ENCODE data around the gene ZNF385A.
A peak's percentile ranks its signal among the peaks of the same experiment; 100 is the strongest.

The ZNF385A gene

GRCh38 chr12:54383041-54383609 is 1.4 kb downstream of the ZNF385A start (continued):
- TF ChIP-seq PRDM10 (tag by site-specific recombination; IDR thresholded peaks at IDR 0.05) (peak; percentile 80), BCL6B (tag by site-specific recombination; IDR thresholded peaks at IDR 0.05) (0 out of 2 replicates have a peak, but pooled peaks have one; percentile 7), SP2 (tag by site-specific recombination; IDR thresholded peaks at IDR 0.05) (peak; percentile 58), ZNF214 (tag by site-specific recombination; IDR thresholded peaks at IDR 0.05; ENCODE audit: borderline replicate concordance) (no peak), SCRT2 (tag by site-specific recombination; IDR thresholded peaks at IDR 0.05) (peak; percentile 93)
- TF ChIP-seq, protein P1, sequence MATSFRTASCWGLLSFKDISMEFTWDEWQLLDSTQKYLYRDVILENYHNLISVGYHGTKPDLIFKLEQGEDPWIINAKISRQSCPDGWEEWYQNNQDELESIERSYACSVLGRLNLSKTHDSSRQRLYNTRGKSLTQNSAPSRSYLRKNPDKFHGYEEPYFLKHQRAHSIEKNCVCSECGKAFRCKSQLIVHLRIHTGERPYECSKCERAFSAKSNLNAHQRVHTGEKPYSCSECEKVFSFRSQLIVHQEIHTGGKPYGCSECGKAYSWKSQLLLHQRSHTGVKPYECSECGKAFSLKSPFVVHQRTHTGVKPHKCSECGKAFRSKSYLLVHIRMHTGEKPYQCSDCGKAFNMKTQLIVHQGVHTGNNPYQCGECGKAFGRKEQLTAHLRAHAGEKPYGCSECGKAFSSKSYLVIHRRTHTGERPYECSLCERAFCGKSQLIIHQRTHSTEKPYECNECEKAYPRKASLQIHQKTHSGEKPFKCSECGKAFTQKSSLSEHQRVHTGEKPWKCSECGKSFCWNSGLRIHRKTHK (tag by site-specific recombination; IDR thresholded peaks at IDR 0.05) = no peak

GRCh38 chr12:54381136-54381535 is 3.4 kb downstream of the ZNF385A start:
- no peak for TF ChIP-seq WT1 (tag by site-specific recombination; IDR thresholded peaks at IDR 0.05)
- TF ChIP-seq, protein P2, sequence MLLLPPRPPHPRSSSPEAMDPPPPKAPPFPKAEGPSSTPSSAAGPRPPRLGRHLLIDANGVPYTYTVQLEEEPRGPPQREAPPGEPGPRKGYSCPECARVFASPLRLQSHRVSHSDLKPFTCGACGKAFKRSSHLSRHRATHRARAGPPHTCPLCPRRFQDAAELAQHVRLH (tag by site-specific recombination; IDR thresholded peaks at IDR 0.05) = peak; percentile 51; the same call in 1 of the 2 replicates
- TF ChIP-seq BCL11A (tag by site-specific recombination; IDR thresholded peaks at IDR 0.05; ENCODE audit: low read depth) = no peak
- CTCF ChIA-PET = interaction anchor here (0.6 to 6.4 kb wide), 33 partner anchors 10 to 1876 kb away, joined by 3 to 85 read pairs (median 5); partner anchors contain the start of gene ITGA5
- H3K4me1 ChIP-seq (ENCODE audit: control insufficient read depth, insufficient read depth, low read length) = peaks cover 6% of the 10 kb centered on the region
- no peak overlapping the region for H3K4me3 ChIP-seq (ENCODE audit: low read depth, low read length)
- H3K27ac ChIP-seq (ENCODE audit: extremely low read depth, low read depth, low read length) = no peak overlapping the region
- no peaks in the 10 kb centered on the region for H3K9me3 ChIP-seq (ENCODE audit: control insufficient read depth, insufficient read depth, low read depth, low read length)
- POLR2A ChIA-PET = interaction anchor here (0.5 to 2.9 kb wide), 3 partner anchors 10 to 101 kb away, joined by 3 to 16 read pairs (median 9); partner anchors contain the start of genes CBX5 and HNRNPA1
- peaks cover 0 to 68% of the 10 kb centered on the region in 2 experiments; a peak in 1 of 3 replicates for H3K36me3 ChIP-seq (ENCODE audit: control insufficient read depth in 2 of 2, insufficient read depth in 1 of 2, low read length in 2 of 2)

GRCh38 chr12:54379398-54380201 is 4.9 kb downstream of the ZNF385A start:
- Histone ChIP-seq H3K36me3 (ENCODE audit: control insufficient read depth in 2 of 2, insufficient read depth in 1 of 2, low read length in 2 of 2) (peaks cover 0 to 81% of the 10 kb centered on the region in 2 experiments; a peak in 1 of 3 replicates), H3K4me1 (ENCODE audit: control insufficient read depth, insufficient read depth, low read length) (peaks cover 6% of the 10 kb centered on the region), H3K27ac (ENCODE audit: extremely low read depth, low read depth, low read length) (no peak overlapping the region; the same call in 1 of the 2 replicates), H3K9me3 (ENCODE audit: control insufficient read depth, insufficient read depth, low read depth, low read length) (no peaks in the 10 kb centered on the region), H3K4me3 (ENCODE audit: low read depth, low read length) (peak overlapping the region; percentile 42)
- POLR2A ChIA-PET = interaction anchor here (0.6 to 2.9 kb wide), 13 partner anchors 9 to 362 kb away, joined by 3 to 16 read pairs (median 3); partner anchors contain the start of genes CBX5 and HNRNPA1
- CTCF ChIA-PET = interaction anchor here (0.6 to 6.4 kb wide), 71 partner anchors 8 to 1554 kb away, joined by 3 to 85 read pairs (median 5); partner anchors contain the start of genes COPZ1, HOXC10, HOXC4 and ITGA5
- TF ChIP-seq ZNF558 (tag by site-specific recombination; IDR thresholded peaks at IDR 0.05) (0 out of 2 replicates have a peak, but pooled peaks have one; percentile 17), ZNF362 (tag by site-specific recombination; IDR thresholded peaks at IDR 0.05) (no peak), ZNF654 (tag by site-specific recombination; IDR thresholded peaks at IDR 0.05; ENCODE audit: low read depth) (peak; percentile 95), EGR2 (tag by site-specific recombination; IDR thresholded peaks at IDR 0.05; ENCODE audit: low read depth) (peak; percentile 91), IKZF3 (tag by site-specific recombination; IDR thresholded peaks at IDR 0.05) (peak; percentile 89), OSR2 (tag by site-specific recombination; IDR thresholded peaks at IDR 0.05) (no peak), SP3 (tag by site-specific recombination; IDR thresholded peaks at IDR 0.05) (peak; percentile 45; the same call in 1 of the 2 replicates), ZFHX2 (tag by site-specific recombination; conservative IDR thresholded peaks at IDR 0.05) (peak; percentile 96), HOXC10 (CRISPR knock-in tag; IDR thresholded peaks at IDR 0.05) (no peak), ZNF514 (tag by site-specific recombination; IDR thresholded peaks at IDR 0.05) (no peak), ZNF274 (IDR thresholded peaks at IDR 0.05; ENCODE audit: low read length) (no peak), ZNF274 (tag by site-specific recombination; IDR thresholded peaks at IDR 0.05; ENCODE audit: borderline replicate concordance) (no peak)
